NB4 (cell line): ENCODE measurements around the gene CTF1.

Source experiments
- CTCF ChIP-seq: IDR thresholded peaks from one replicate; pipeline ENCODE4 v1.5.1; 2012; ENCODE audit warnings: low read depth, low read length
- MAX ChIP-seq: IDR thresholded peaks from 2 replicates; pipeline ENCODE4 v1.6.1; 2011; ENCODE audit warnings: low read depth, low read length
- POLR2A ChIP-seq: IDR thresholded peaks from 2 replicates; pipeline ENCODE4 v1.6.1; 2011; ENCODE audit warnings: mild to moderate bottlenecking; ENCODE audit not compliant: insufficient read length; ENCODE audit errors: extremely low read depth

- no peak for TF ChIP-seq CTCF
- TF ChIP-seq POLR2A: no peak
- no peak for TF ChIP-seq MAX
These were observed 27.2 kb downstream of the CTF1 start, which contains the start of gene FBXL19 for GRCh38 chr16:30923554-30924075.
